HepG2 (cell line): ENCODE results near the gene BRD8. TPM values are rescaled to one million over a fixed set of nuclear protein-coding genes. Genes with fewer than 3 reads are reported as not detected.

Experiments
- CERS6 ChIP-seq: sonication (generic); formaldehyde crosslinking; IDR thresholded peaks from 2 replicates; pipeline ENCODE4 v1.5.0; 2020; ENCODE audit warnings: missing genetic modification reagents
- FLYWCH1 ChIP-seq: sonication (generic); formaldehyde crosslinking; IDR thresholded peaks from 2 replicates; pipeline ENCODE4 v1.8.1; 2023; ENCODE audit warnings: mild to moderate bottlenecking, missing genetic modification reagents
- FOXJ3 ChIP-seq: sonication (generic); formaldehyde crosslinking; IDR thresholded peaks from 2 replicates; pipeline ENCODE4 v1.4.0; 2020; ENCODE audit warnings: missing genetic modification reagents, mild to moderate bottlenecking, borderline replicate concordance
- MIXL1 ChIP-seq: IDR thresholded peaks from 2 replicates; pipeline ENCODE4 v1.6.1; 2016
- NFE2L1 ChIP-seq: sonication (generic); formaldehyde crosslinking; IDR thresholded peaks from 2 replicates; pipeline ENCODE4 v1.4.0; 2020; ENCODE audit warnings: missing genetic modification reagents, mild to moderate bottlenecking, borderline replicate concordance
- NFYC ChIP-seq: IDR thresholded peaks from 2 replicates; pipeline ENCODE4 v1.6.1; 2016; ENCODE audit warnings: missing genetic modification reagents, missing compliant biosample characterization
- PAWR ChIP-seq: sonication (generic); formaldehyde crosslinking; IDR thresholded peaks from 2 replicates; pipeline ENCODE4 v1.4.0; 2020; ENCODE audit warnings: missing genetic modification reagents, mild to moderate bottlenecking, borderline replicate concordance
- REXO4 ChIP-seq: sonication (generic); formaldehyde crosslinking; IDR thresholded peaks from 2 replicates; pipeline ENCODE4 v1.8.0; 2022; ENCODE audit warnings: missing genetic modification reagents, mild to moderate bottlenecking, borderline replicate concordance
- SMC3 ChIP-seq: IDR thresholded peaks from 2 replicates; pipeline ENCODE4 v1.6.1; 2011; ENCODE audit warnings: low read length, improper control_type of control experiment
- TFE3 ChIP-seq: IDR thresholded peaks from 2 replicates; pipeline ENCODE4 v1.6.1; 2016
- ZBTB38 ChIP-seq: sonication (generic); formaldehyde crosslinking; IDR thresholded peaks from 2 replicates; pipeline ENCODE4 v1.5.1; 2020; ENCODE audit warnings: mild to moderate bottlenecking, missing genetic modification reagents
- ZFP1 ChIP-seq: IDR thresholded peaks from 2 replicates; pipeline ENCODE4 v1.6.1; 2016
- ZFYVE20 ChIP-seq: sonication (generic); formaldehyde crosslinking; IDR thresholded peaks from 2 replicates; pipeline ENCODE4 v1.8.0; 2023; ENCODE audit warnings: low read depth, mild to moderate bottlenecking, moderate library complexity, missing genetic modification reagents, borderline replicate concordance
- ZMYM3 ChIP-seq: sonication (generic); formaldehyde crosslinking; IDR thresholded peaks from 2 replicates; pipeline ENCODE4 v1.5.1; 2020; ENCODE audit warnings: mild to moderate bottlenecking, missing genetic modification reagents
- ZNF282 ChIP-seq: fragments of 450-650 bp; IDR thresholded peaks from 2 replicates; pipeline ENCODE4 v1.6.1; 2018; ENCODE audit not compliant: partially characterized antibody
- ZNF503 ChIP-seq: sonication (generic); formaldehyde crosslinking; IDR thresholded peaks from 2 replicates; pipeline ENCODE4 v1.4.0; 2020; ENCODE audit warnings: missing genetic modification reagents
- ZNF510 ChIP-seq: sonication (generic); formaldehyde crosslinking; IDR thresholded peaks from 2 replicates; pipeline ENCODE4 v1.4.0; 2020; ENCODE audit warnings: low read depth, mild to moderate bottlenecking, missing genetic modification reagents
- ZNF737 ChIP-seq: sonication (generic); formaldehyde crosslinking; IDR thresholded peaks from 2 replicates; pipeline ENCODE4 v1.5.0; 2020; ENCODE audit warnings: missing genetic modification reagents, mild to moderate bottlenecking, borderline replicate concordance
- ZNF740 ChIP-seq: sonication (generic); formaldehyde crosslinking; IDR thresholded peaks from 2 replicates; pipeline ENCODE4 v1.4.0; 2020; ENCODE audit warnings: missing genetic modification reagents
- ZNF746 ChIP-seq: sonication (generic); formaldehyde crosslinking; IDR thresholded peaks from 2 replicates; pipeline ENCODE4 v1.8.0; 2022; ENCODE audit warnings: mild to moderate bottlenecking, missing genetic modification reagents
- ZNF792 ChIP-seq: IDR thresholded peaks from 2 replicates; pipeline ENCODE4 v1.6.1; 2016
- ZNF850 ChIP-seq: sonication (generic); formaldehyde crosslinking; conservative IDR thresholded peaks from 2 replicates; pipeline ENCODE4 v1.9.0; 2021; ENCODE audit warnings: mild to moderate bottlenecking, missing genetic modification reagents
- ZSCAN25 ChIP-seq: sonication (generic); formaldehyde crosslinking; IDR thresholded peaks from 2 replicates; pipeline ENCODE4 v1.8.0; 2022; ENCODE audit warnings: mild to moderate bottlenecking, missing genetic modification reagents
- polyA plus RNA-seq, 8 experiments: library from polyadenylated mRNA; depleted of rRNA in 3 of 8; stranded (reverse) in 7 of 8; unstranded in 1 of 8; fragments of >200 nt; fragmentation: Illumina TruSeq in 4 of 8; extraction: Trizol in 4 of 8; gene quantifications; 2 replicates each; pipeline versions ENCODE4 v1.2.1 to v1.2.3, GENCODE V29; 2011 to 2016; ENCODE audit warnings: low read depth in 4 of 8, missing spikeins in 1 of 8, mixed read lengths in 1 of 8; ENCODE audit not compliant: insufficient read depth in 1 of 8
- total RNA-seq, 5 experiments: library from RNA; depleted of rRNA; stranded (reverse); fragments of >200 nt; fragmentation: Illumina TruSeq; extraction: Trizol; gene quantifications; 2 replicates each; pipeline ENCODE4 v1.2.3, GENCODE V29; 2016; ENCODE audit warnings: low read depth in 1 of 5

BRD8 gene
- total and polyA plus RNA-seq, 2 of the 13 experiments (the other 11 are each of a cell fraction or from before 2014, with no cell fraction given): 62.5 to 71.1 TPM

GRCh38 chr5:138095100-138095907 is 83.1 kb downstream of the BRD8 start (continued):
- TF ChIP-seq ZFYVE20 (CRISPR knock-in tag) (no peak), ZNF746 (CRISPR knock-in tag) (no peak), ZFP1 (CRISPR knock-in tag) (no peak), ZBTB38 (CRISPR knock-in tag) (no peak), PAWR (CRISPR knock-in tag) (no peak), TFE3 (CRISPR knock-in tag) (no peak), ZNF503 (CRISPR knock-in tag) (peak; percentile 47; the same call in 1 of the 2 replicates), ZNF850 (no peak), REXO4 (no peak), NFE2L1 (CRISPR knock-in tag) (no peak), FLYWCH1 (CRISPR knock-in tag) (no peak), ZNF740 (CRISPR knock-in tag) (no peak), ZNF792 (CRISPR knock-in tag) (no peak), ZNF282 (no peak), MIXL1 (no peak), ZMYM3 (CRISPR knock-in tag) (no peak), FOXJ3 (CRISPR knock-in tag) (peak; percentile 66; the same call in 1 of the 2 replicates), CERS6 (CRISPR knock-in tag) (no peak), SMC3 (no peak), ZNF737 (CRISPR knock-in tag) (no peak), ZSCAN25 (CRISPR knock-in tag) (no peak), NFYC (CRISPR knock-in tag) (no peak), ZNF510 (no peak)
